Activated CD8-positive, alpha-beta memory T cell treated with anti-CD3 and anti-CD28 coated beads, Interleukin-2, amount 50 U/mL, for 24 hours (primary cell): ENCODE measurements around the gene CDHR2.
"Not testable (repeated sequence)": the region's sequence is repeated elsewhere in the genome, so short reads cannot be mapped to it uniquely, and the experiment has no call there.

Experiments used
- DNase-seq: peaks from one replicate; pipeline ENCODE4 v3.0.0-alpha.2; 2020; ENCODE audit errors: extremely low read depth

CDHR2 gene

GRCh38 chr5:176540956-176541337, 8.2 kb upstream of the CDHR2 start:
- DNase-seq, result no peak

- no peak for DNase-seq
Observed at GRCh38 chr5:176541338-176542134, 7.6 kb upstream of the CDHR2 start.

- DNase-seq, result no peak
Observed at GRCh38 chr5:176542135-176542595, 7.0 kb upstream of the CDHR2 start.

DNA sequence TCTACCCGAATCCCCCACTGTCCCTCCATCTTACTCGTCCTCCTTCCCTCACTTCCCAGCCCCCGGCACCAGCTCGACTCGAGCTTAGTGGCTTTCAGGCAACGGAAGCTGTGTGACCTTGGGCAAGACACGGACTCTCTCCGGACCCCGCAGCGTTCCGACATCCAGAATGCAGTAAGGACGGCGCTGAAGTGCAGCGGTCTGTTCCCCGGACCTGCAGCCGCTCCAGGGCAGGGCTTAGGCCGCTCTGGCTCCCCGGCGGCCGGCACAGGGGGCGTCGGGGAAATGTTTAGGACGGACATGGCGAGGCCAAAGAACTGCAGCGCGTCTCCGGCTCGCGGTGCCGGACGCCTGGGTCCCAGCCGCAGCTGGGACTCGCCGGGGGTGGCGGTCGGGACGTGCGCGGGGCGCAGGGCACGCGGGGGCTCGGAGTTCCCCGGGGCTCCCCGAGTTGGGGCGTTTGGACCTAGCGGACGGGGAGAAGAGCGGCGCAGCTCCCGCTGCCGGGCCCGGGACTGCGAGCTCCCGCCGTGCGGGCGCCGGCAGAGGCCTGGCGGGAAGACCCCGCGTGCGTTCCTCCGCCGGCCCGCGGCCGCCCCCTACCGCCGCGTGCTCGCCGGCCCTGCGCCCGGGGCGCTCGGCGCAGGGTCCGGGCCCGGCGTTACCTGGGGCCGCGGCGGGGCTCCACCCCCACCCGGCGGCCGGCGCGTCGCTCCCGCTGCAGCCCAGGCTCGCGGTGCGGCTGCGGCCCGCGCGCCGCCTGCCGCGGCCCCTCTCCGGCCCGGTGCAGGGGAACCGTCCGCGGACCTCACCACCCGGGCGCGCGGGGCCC, 6.3 kb upstream of the CDHR2 start:
- DNase-seq, result no peak

GRCh38 chr5:176543428-176544182, 5.5 kb upstream of the CDHR2 start:
- no peak for DNase-seq

- no peak for DNase-seq
Observed at GRCh38 chr5:176545388-176545736, 3.8 kb upstream of the CDHR2 start.

GRCh38 chr5:176545737-176546509, 3.2 kb upstream of the CDHR2 start:
- DNase-seq, result no peak

- DNase-seq, result no peak
Observed at GRCh38 chr5:176547802-176548201, 1.3 kb upstream of the CDHR2 start.

DNA sequence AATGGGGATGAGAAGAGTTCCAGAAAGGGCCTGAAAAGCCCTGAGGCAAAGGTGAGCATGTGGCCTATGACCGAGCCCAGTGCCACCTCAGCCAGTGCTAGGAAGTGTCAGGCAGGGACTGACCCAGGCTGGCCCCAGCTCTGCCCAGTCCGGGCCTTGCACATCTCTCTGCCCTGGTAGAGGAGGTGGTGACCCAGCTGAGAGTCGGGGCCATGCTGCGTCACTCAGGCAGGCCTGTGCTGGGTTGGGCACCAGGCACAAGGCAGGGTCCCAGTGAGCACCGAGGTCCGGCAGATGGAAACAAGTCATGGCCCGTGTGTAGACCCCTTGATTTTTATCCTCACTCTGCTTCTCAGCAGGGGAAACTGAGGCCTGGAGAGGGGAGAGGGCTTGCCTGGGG, 729 bp downstream of the CDHR2 start:
- DNase-seq, result no peak

DNA sequence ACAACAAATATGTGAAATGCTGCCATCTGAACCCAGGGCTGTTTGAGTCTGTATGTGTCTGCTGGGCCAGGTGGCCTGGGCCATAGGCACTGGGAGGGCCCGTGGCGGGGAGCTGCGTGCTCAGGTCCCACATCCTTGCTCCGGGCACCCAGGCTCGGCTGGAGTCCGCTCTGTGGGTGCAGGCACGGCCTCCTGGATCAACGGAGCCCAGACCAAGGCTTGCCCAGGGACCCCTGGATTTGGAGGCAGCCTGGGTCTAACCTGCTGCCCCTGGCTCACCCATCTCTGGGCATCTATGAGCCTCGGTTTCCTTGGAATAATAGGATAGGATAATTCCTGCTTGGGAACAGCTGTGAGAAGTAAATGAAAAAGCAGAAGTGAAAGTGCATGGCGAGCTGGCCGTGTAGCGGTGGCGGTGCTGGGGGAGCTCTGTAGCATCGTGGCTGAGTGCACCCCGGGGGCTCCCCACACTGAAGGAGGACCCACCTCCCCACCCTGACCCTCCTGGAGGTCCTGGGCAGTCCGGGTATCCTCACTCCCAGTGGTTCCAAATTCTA, 1.2 kb downstream of the CDHR2 start:
- DNase-seq, result no peak

GRCh38 chr5:176550937-176551336, 1.8 kb downstream of the CDHR2 start:
- DNase-seq, result not testable (repeated sequence)

- DNase-seq, result no peak
Observed at GRCh38 chr5:176552332-176552869, 3.3 kb downstream of the CDHR2 start.

DNA sequence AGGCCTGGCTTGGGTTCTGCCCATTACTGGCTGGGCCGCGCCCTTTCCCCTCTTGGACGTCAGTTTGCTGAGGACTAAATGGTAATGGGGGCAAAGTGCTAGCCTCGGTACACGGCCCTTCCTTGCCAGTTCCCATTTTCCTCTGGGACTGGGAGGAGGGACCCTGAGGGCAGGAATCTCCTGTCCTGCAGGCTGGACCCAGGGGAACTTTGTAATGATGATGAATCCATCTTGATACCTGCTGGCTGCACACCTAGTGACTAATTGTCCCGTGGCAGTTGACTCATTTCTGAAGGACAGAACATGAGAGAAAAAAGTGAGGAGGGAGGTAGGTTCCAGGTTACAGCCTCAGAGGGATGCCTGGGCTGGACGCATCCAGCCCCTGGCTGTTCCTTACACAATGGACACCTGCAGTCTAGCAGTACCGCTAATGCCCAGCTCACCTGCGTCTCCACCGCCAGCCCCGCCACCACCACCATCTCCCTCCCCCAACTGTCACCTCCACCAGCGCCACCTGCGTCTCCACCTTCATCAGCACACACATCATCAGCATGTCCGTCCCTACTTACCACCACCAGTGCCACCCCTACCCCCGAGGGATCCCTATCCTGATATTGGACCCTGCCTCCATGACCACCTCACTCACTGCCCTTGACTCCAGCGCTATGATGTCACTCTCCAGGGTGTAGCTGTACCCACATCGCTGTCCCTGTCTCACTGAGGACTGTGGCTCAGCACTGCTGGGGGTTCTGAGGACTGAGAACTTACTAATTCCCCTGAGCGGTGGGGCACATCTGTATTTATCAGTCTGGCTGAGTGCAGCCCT, 4.3 kb downstream of the CDHR2 start:
- no peak for DNase-seq

- no peak for DNase-seq
Observed at GRCh38 chr5:176557846-176558245, 8.7 kb downstream of the CDHR2 start.

DNA sequence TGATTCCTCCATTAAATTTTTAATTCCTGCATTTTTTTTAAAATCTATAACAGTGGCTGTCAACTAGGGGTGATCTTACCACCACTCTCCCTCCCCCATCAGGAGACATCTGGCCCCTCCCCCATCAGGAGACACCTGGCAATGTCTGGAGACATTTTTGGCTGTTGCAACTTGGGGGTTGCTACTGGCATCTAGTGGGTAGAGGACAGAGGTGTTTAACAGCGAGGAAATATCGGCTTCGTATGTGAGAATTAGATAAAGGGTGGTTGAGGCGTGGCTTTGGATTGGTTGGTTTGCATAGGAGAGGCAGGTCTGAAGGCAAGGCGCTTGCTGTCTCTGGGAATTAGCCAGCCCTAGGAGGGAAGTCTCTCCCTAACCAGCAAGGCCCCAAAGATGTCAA, 10.5 kb downstream of the CDHR2 start:
- DNase-seq, result no peak

GRCh38 chr5:176560364-176560763, 11.2 kb downstream of the CDHR2 start:
- DNase-seq, result no peak

- no peak for DNase-seq
Observed at GRCh38 chr5:176561259-176561658, 12.1 kb downstream of the CDHR2 start.

DNA sequence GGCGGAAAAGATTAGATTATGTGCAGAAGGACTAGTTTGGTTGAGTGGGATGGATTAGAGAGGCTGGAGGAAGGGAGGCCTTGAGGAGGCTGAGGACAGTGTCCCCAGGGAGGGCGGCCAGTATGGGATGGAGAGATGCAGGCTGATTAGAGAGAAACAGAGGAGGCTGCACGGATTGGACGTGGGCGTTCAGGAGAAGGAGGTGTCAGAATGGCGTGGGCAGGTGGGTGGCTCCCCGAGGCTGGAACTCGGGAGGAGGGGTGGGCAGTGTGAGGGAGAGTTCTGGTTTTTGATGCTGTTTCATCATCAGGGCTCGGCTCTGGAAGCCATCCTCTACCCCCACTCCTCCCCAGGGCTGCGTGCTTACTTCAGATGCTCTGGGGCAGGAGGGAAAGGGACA, 13.0 kb downstream of the CDHR2 start:
- DNase-seq, result no peak

DNA sequence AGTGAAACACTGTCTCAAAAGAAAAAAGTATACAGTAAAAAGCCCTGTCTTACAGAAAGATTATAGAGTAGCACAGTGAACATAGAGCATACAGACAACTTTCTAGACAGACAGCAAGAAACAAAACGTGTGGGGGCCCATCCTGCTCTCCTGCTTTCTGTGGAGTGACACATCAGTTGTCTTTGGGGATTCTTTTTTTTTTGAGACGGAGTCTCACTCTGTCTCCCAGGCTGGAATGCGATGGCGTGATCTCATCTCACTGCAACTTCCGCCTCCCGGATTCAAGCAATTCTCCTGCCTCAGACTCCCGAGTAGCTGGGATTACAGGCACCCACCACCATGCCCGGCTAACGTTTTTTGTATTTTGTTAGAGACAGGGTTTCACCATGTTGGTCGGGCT, 14.9 kb downstream of the CDHR2 start:
- DNase-seq, result no peak

GRCh38 chr5:176565760-176566288, 16.7 kb downstream of the CDHR2 start:
- DNase-seq, result no peak
